HepG2 (cell line): Measurements from ENCODE around the gene TRIM7. TPM values are rescaled to one million over a fixed set of nuclear protein-coding genes. Genes with fewer than 3 reads are reported as not detected.
A peak's percentile ranks its signal among the peaks of the same experiment; 100 is the strongest.

Experiments used
- ATAC-seq: fragments of 200-7000 bp; cut with Tn5 transposase; 3 replicates; pipeline ENCODE4 v1.9.1; 2020; ENCODE audit warnings: mild to moderate bottlenecking, moderate library complexity
- BruUV-seq: library from RNA; stranded (reverse); fragments of 400-500 nt; replicated peaks from 2 replicates; lab custom pipeline; 2021; lab: Mats Ljungman, UMichigan
- CTCF ChIA-PET: fragments of 300-600 bp; formaldehyde crosslinking; extraction: SDS; loops from one replicate; lab custom pipeline; 2021; ENCODE audit warnings: low total read pairs, inconsistent platforms, low intra/inter-chr PET ratio; lab: Yijun Ruan, JAX
- POLR2A ChIA-PET: fragments of 350-600 bp; sonication (Branson Sonifier 250); formaldehyde crosslinking; loops from one replicate; lab custom pipeline; 2020; ENCODE audit warnings: antibody characterized with exemption, inconsistent platforms; lab: Yijun Ruan, JAX
- DNase-seq: peaks from one replicate; pipeline ENCODE4 v3.0.0-alpha.2; 2015; ENCODE audit warnings: low spot score
- FAIRE-seq: peaks from 3 replicates; lab custom pipeline; 2011; peaks lifted over from hg19 to GRCh38; lab: Jason Lieb, UNC
- H2AFZ ChIP-seq: one replicate; pipeline ENCODE4 v1.6.1; 2011; ENCODE audit warnings: low read length, inconsistent platforms
- H3K27ac ChIP-seq: fragments of 300-600 bp; 3 replicates; pipeline ENCODE4 v1.8.0; 2011; ENCODE audit warnings: mixed run types, mild to moderate bottlenecking, mixed read lengths, low read length, inconsistent platforms; ENCODE audit not compliant: insufficient read depth; ENCODE audit errors: extremely low read length
- H3K27me3 ChIP-seq, 2 experiments: fragments of 200-600 bp in 1 of 2; 2 replicates in 1 of 2; 3 replicates in 1 of 2; pipeline versions ENCODE4 v1.6.0 to v1.8.0; 2011; ENCODE audit warnings: low read length in 2 of 2, mild to moderate bottlenecking in 2 of 2, moderate library complexity in 2 of 2, inconsistent platforms in 1 of 2; ENCODE audit not compliant: insufficient read depth in 2 of 2, control insufficient read depth in 1 of 2
- H3K36me3 ChIP-seq, 2 experiments: fragments of 200-600 bp in 1 of 2; replicated peaks in 1 of 2; 2 replicates in 1 of 2; 3 replicates in 1 of 2; pipeline versions ENCODE4 v1.5.1 to v1.8.0; 2011; ENCODE audit warnings: low read length in 2 of 2, inconsistent platforms in 1 of 2; ENCODE audit not compliant: insufficient read depth in 2 of 2, control insufficient read depth in 1 of 2
- H3K4me1 ChIP-seq: 2 replicates; pipeline ENCODE4 v1.5.1; 2012; ENCODE audit warnings: low read length, inconsistent platforms; ENCODE audit not compliant: insufficient read depth
- H3K4me2 ChIP-seq: 2 replicates; pipeline ENCODE4 v1.6.0; 2011; ENCODE audit warnings: low read depth, low read length, inconsistent platforms
- H3K4me3 ChIP-seq, 3 experiments: fragments of 200-600 bp in 1 of 3; sonication (generic), shearing (Covaris generic) in 1 of 3; replicated peaks in 1 of 3; 2 replicates each; pipeline ENCODE4 v1.5.1; 2011 to 2016; ENCODE audit warnings: low read length in 3 of 3, inconsistent platforms in 2 of 3, low read depth in 2 of 3, mild to moderate bottlenecking in 2 of 3, control low read depth in 1 of 3, mixed read lengths in 1 of 3; ENCODE audit not compliant: insufficient read depth in 1 of 3
- H3K79me2 ChIP-seq: one replicate; pipeline ENCODE4 v1.6.1; 2011; ENCODE audit warnings: low read length, inconsistent platforms; ENCODE audit not compliant: insufficient read depth
- H3K9ac ChIP-seq: 2 replicates; pipeline ENCODE4 v1.6.0; 2011; ENCODE audit warnings: mild to moderate bottlenecking, low read depth, low read length, inconsistent platforms; ENCODE audit not compliant: insufficient read depth
- H3K9me3 ChIP-seq: 2 replicates; pipeline ENCODE4 v1.5.1; 2012; ENCODE audit warnings: mild to moderate bottlenecking, low read length
- H4K20me1 ChIP-seq: 2 replicates; pipeline ENCODE4 v1.6.0; 2011; ENCODE audit warnings: inconsistent platforms, mild to moderate bottlenecking, low read length, moderate library complexity; ENCODE audit not compliant: insufficient read depth
- ARNTL ChIP-seq: sonication (generic); formaldehyde crosslinking; IDR thresholded peaks from 2 replicates; pipeline ENCODE4 v1.4.0; 2020; ENCODE audit warnings: mild to moderate bottlenecking, missing genetic modification reagents
- ASH2L ChIP-seq: fragments of 300-600, 200-600 bp; sonication (generic); IDR thresholded peaks from 2 replicates; pipeline ENCODE4 v1.7.0; 2017; ENCODE audit warnings: low read depth, mild to moderate bottlenecking, moderate library complexity, mixed read lengths, low read length; ENCODE audit not compliant: insufficient read length
- EED ChIP-seq: sonication (generic); formaldehyde crosslinking; IDR thresholded peaks from 2 replicates; pipeline ENCODE4 v1.5.0; 2020; ENCODE audit warnings: mild to moderate bottlenecking, missing genetic modification reagents
- HMG20A ChIP-seq: IDR thresholded peaks from 2 replicates; pipeline ENCODE4 v1.6.1; 2016; ENCODE audit warnings: borderline replicate concordance
- HNRNPUL1 ChIP-seq: fragments of 200-400 bp; formaldehyde crosslinking; IDR thresholded peaks from 2 replicates; pipeline ENCODE4 v1.6.1; 2017; ENCODE audit warnings: low read depth, mild to moderate bottlenecking, low read length, moderate library complexity
- MED13 ChIP-seq: sonication (generic); formaldehyde crosslinking; IDR thresholded peaks from 2 replicates; pipeline ENCODE4 v1.5.0; 2020; ENCODE audit warnings: missing genetic modification reagents
- NR2F2 ChIP-seq: IDR thresholded peaks from 2 replicates; pipeline ENCODE4 v1.6.1; 2012; ENCODE audit warnings: low read depth, inconsistent platforms, borderline replicate concordance
- POLR2AphosphoS2 ChIP-seq: IDR thresholded peaks from 2 replicates; pipeline ENCODE4 v1.6.1; 2011; ENCODE audit warnings: low read depth, low read length, improper control_type of control experiment
- SP4 ChIP-seq: sonication (generic); formaldehyde crosslinking; IDR thresholded peaks from 2 replicates; pipeline ENCODE4 v1.8.1; 2023; ENCODE audit warnings: mild to moderate bottlenecking, missing genetic modification reagents
- ZNF367 ChIP-seq: sonication (generic); formaldehyde crosslinking; IDR thresholded peaks from 2 replicates; pipeline ENCODE4 v1.4.0; 2020; ENCODE audit warnings: missing genetic modification reagents, borderline replicate concordance
- ZNF44 ChIP-seq: sonication (generic); formaldehyde crosslinking; IDR thresholded peaks from 2 replicates; pipeline ENCODE4 v1.5.1; 2020; ENCODE audit warnings: mild to moderate bottlenecking, missing genetic modification reagents
- ZNF564 ChIP-seq: sonication (generic); formaldehyde crosslinking; IDR thresholded peaks from 2 replicates; pipeline ENCODE4 v1.8.1; 2023; ENCODE audit warnings: mild to moderate bottlenecking, missing genetic modification reagents
- ZNF747 ChIP-seq: sonication (generic); formaldehyde crosslinking; IDR thresholded peaks from 2 replicates; pipeline ENCODE4 v1.8.1; 2023; ENCODE audit warnings: missing genetic modification reagents, mild to moderate bottlenecking, borderline replicate concordance
- ZSCAN5A ChIP-seq: sonication (generic); formaldehyde crosslinking; IDR thresholded peaks from 2 replicates; pipeline ENCODE4 v1.8.0; 2022; ENCODE audit warnings: mild to moderate bottlenecking, missing genetic modification reagents, borderline replicate concordance
- WGBS: methylation state at CpG from one replicate; pipeline ENCODE4 v1.1.6; 2017; ENCODE audit warnings: low lambda C conversion rate; 5-methylcytosine and 5-hydroxymethylcytosine counted together
- in situ Hi-C: cut with HindIII; loops from 2 replicates; pipeline ENCODE4 v1.10.0; 2017; ENCODE audit warnings: low pct_unique_long_range_greater_than_20kb; ENCODE audit not compliant: extremely low pct_ligation_motif_present
- intact Hi-C: fragments of 100-400 bp; cut with micrococcal nuclease; formaldehyde crosslinking; loops from one replicate; pipeline ENCODE4 v1.10.0; 2022; ENCODE audit not compliant: unreplicated experiment
- polyA plus RNA-seq, 8 experiments: library from polyadenylated mRNA; depleted of rRNA in 3 of 8; stranded (reverse) in 7 of 8; unstranded in 1 of 8; fragments of >200 nt; fragmentation: Illumina TruSeq in 4 of 8; extraction: Trizol in 4 of 8; gene quantifications; 2 replicates each; pipeline versions ENCODE4 v1.2.1 to v1.2.3, GENCODE V29; 2011 to 2016; ENCODE audit warnings: low read depth in 4 of 8, missing spikeins in 1 of 8, mixed read lengths in 1 of 8; ENCODE audit not compliant: insufficient read depth in 1 of 8
- total RNA-seq, 5 experiments: library from RNA; depleted of rRNA; stranded (reverse); fragments of >200 nt; fragmentation: Illumina TruSeq; extraction: Trizol; gene quantifications; 2 replicates each; pipeline ENCODE4 v1.2.3, GENCODE V29; 2016; ENCODE audit warnings: low read depth in 1 of 5
- TF ChIP-seq, protein P1 (sequence below): sonication (generic); formaldehyde crosslinking; IDR thresholded peaks from 2 replicates; pipeline ENCODE4 v1.5.0; 2020; ENCODE audit warnings: missing genetic modification reagents, mild to moderate bottlenecking, borderline replicate concordance
- TF ChIP-seq, protein P2 (sequence below): sonication (generic); formaldehyde crosslinking; IDR thresholded peaks from 2 replicates; pipeline ENCODE4 v1.4.0; 2020; ENCODE audit warnings: missing genetic modification reagents
- TF ChIP-seq, protein P3 (sequence below): IDR thresholded peaks from 2 replicates; pipeline ENCODE4 v1.6.1; 2012; ENCODE audit warnings: low read depth, low read length, improper control_type of control experiment

TRIM7 gene
- total and polyA plus RNA-seq, 2 of the 13 experiments (the other 11 are each of a cell fraction or from before 2014, with no cell fraction given) = 0.13 TPM; not detected in 1

- TF ChIP-seq, protein P1, sequence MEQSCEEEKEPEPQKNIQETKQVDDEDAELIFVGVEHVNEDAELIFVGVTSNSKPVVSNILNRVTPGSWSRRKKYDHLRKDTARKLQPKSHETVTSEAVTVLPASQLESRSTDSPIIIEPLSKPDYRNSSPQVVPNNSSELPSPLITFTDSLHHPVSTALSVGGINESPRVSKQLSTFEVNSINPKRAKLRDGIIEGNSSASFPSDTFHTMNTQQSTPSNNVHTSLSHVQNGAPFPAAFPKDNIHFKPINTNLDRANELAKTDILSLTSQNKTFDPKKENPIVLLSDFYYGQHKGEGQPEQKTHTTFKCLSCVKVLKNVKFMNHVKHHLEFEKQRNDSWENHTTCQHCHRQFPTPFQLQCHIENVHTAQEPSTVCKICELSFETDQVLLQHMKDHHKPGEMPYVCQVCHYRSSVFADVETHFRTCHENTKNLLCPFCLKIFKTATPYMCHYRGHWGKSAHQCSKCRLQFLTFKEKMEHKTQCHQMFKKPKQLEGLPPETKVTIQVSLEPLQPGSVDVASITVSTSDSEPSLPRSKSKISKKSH (CRISPR knock-in tag) = no peak
- no peak for TF ChIP-seq HMG20A (CRISPR knock-in tag)
- TF ChIP-seq POLR2AphosphoS2 = no peak
- no peak for TF ChIP-seq ZNF564 (CRISPR knock-in tag)
- no peak for TF ChIP-seq ASH2L
- TF ChIP-seq HNRNPUL1 = no peak
- TF ChIP-seq, protein P2, sequence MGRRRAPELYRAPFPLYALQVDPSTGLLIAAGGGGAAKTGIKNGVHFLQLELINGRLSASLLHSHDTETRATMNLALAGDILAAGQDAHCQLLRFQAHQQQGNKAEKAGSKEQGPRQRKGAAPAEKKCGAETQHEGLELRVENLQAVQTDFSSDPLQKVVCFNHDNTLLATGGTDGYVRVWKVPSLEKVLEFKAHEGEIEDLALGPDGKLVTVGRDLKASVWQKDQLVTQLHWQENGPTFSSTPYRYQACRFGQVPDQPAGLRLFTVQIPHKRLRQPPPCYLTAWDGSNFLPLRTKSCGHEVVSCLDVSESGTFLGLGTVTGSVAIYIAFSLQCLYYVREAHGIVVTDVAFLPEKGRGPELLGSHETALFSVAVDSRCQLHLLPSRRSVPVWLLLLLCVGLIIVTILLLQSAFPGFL = no peak
Measured at GRCh38 chr5:181171782-181172181, 33.2 kb downstream of the TRIM7 start (continued).

DNA sequence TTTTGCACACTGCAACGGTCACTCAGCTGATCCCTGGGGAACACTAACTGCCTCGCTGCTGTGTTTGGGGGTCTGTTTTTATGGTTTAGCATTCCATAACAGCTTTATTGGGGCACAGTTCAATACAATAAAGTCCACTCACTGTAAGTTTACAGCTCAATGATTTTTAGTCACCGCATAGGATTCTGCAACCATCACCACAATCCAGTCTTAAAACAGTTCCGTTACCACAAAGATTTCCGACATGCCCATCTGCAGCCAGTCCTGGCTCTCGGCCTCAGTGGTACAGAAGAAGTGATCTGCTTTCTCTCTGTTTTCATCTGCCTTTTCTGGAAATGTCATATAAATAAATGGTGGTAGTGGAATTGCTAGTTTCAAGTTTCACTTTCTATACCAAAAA lies 34.0 kb downstream of the TRIM7 start:
- POLR2A ChIA-PET = interaction anchor here (1.0 to 1.2 kb wide), 2 partner anchors 13 to 53 kb away, joined by 3 to 4 read pairs; no protein-coding TSS in a partner anchor
- no peak overlapping the region for H2AFZ ChIP-seq
- BruUV-seq = no TSS peak
- FAIRE-seq (no peak), DNase-seq (no peak), ATAC-seq (no peak)
- TF ChIP-seq EED (CRISPR knock-in tag) (no peak), MED13 (CRISPR knock-in tag) (no peak), ZNF44 (CRISPR knock-in tag) (no peak), SP4 (no peak), ZNF747 (CRISPR knock-in tag) (no peak), NR2F2 (no peak), ARNTL (no peak), ZNF367 (CRISPR knock-in tag) (no peak), ZSCAN5A (no peak)
- TF ChIP-seq, protein P3, sequence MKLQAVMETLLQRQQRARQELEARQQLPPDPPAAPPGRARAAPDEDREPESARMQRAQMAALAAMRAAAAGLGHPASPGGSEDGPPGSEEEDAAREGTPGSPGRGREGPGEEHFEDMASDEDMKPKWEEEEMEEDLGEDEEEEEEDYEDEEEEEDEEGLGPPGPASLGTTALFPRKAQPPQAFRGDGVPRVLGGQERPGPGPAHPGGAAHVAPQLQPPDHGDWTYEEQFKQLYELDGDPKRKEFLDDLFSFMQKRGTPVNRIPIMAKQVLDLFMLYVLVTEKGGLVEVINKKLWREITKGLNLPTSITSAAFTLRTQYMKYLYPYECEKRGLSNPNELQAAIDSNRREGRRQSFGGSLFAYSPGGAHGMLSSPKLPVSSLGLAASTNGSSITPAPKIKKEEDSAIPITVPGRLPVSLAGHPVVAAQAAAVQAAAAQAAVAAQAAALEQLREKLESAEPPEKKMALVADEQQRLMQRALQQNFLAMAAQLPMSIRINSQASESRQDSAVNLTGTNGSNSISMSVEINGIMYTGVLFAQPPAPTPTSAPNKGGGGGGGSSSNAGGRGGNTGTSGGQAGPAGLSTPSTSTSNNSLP = no peak
- H3K79me2 ChIP-seq = no peaks in the 10 kb centered on the region
- intact Hi-C loops (no loop called here), in situ Hi-C loops (no loop called here)
- peak overlapping the region; percentile 96 for H3K4me2 ChIP-seq
- H3K9me3 ChIP-seq = no peaks in the 10 kb centered on the region
- 41% methylated on average over 6 of the region's 6 CpGs for WGBS
- no peak overlapping the region for H3K9ac ChIP-seq
- no peak overlapping the region for H3K27ac ChIP-seq
- H3K4me1 ChIP-seq = peaks cover 50% of the 10 kb centered on the region
- peak overlapping the region in 1 of 3 experiments; percentile 9; a peak in 1 of 6 replicates for H3K4me3 ChIP-seq
- CTCF ChIA-PET = no interaction called here
- H3K27me3 ChIP-seq = peaks cover 0 to 12% of the 10 kb centered on the region in 2 experiments; a peak in 1 of 5 replicates
- no peaks in the 10 kb centered on the region for H4K20me1 ChIP-seq
- H3K36me3 ChIP-seq = no peaks in the 10 kb centered on the region
